Measurements from ENCODE around the gene TMEM221. TPM values are rescaled to one million over a fixed set of nuclear protein-coding genes. Genes with fewer than 3 reads are reported as not detected.

The TMEM221 gene
- total RNA-seq, 1 donor from 2014 or later = not detected

- DNase-seq = peak; percentile 40
Observed at GRCh38 chr19:17441241-17442021, 7.0 kb downstream of the TMEM221 start.

- no peak for DNase-seq
Observed at GRCh38 chr19:17436874-17437267, 11.6 kb downstream of the TMEM221 start.

GRCh38 chr19:17436094-17436873 is 12.2 kb downstream of the TMEM221 start:
- no peak for DNase-seq

DNA sequence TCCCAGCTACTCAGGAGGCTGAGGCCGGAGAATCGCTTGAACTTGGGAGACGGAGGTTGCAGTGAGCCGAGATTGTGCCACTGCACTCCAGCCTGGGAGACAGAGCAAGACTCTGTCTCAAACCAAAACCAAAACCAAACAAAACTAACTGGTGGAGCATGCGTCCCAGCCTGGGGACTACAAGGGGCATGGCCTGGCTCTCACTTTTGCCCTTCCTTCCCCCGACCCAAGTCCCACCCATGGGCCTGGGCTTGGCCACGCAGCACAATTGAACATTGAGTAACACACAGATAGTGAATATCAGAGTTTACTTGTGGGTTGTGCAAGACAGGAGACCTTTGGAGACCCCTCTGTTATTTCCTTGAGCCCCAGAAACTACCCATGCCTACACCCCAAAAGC is 13.2 kb downstream of the TMEM221 start:
- DNase-seq = no peak

- no peak for DNase-seq
Observed at GRCh38 chr19:17431417-17431816, 17.1 kb downstream of the TMEM221 start.

DNA sequence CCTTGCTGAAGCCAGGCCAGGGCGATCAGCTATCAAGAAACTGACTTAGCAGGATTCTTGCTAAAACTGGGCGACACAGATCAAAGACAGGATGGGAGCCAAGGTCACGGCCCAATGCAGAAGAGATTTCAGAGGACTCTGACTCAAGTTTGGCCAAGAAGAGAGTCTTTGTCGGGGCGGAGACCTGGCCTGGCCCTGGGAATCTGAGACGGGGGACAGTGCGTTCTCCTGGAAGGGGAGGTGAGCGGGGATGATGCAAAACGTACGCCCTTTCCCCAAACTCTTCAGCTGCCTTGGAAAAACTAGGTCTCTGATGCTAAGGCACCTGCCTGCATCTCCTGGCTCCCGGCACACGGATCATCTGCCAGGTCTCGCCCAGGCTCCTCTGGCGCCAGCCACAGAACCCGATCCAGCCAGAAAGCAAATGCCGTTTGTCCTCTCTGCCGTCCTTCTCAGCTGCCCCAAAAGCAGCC is 18.8 kb downstream of the TMEM221 start:
- no peak for DNase-seq

GRCh38 chr19:17424743-17425365 is 23.6 kb downstream of the TMEM221 start:
- peak; percentile 54 for DNase-seq

DNA sequence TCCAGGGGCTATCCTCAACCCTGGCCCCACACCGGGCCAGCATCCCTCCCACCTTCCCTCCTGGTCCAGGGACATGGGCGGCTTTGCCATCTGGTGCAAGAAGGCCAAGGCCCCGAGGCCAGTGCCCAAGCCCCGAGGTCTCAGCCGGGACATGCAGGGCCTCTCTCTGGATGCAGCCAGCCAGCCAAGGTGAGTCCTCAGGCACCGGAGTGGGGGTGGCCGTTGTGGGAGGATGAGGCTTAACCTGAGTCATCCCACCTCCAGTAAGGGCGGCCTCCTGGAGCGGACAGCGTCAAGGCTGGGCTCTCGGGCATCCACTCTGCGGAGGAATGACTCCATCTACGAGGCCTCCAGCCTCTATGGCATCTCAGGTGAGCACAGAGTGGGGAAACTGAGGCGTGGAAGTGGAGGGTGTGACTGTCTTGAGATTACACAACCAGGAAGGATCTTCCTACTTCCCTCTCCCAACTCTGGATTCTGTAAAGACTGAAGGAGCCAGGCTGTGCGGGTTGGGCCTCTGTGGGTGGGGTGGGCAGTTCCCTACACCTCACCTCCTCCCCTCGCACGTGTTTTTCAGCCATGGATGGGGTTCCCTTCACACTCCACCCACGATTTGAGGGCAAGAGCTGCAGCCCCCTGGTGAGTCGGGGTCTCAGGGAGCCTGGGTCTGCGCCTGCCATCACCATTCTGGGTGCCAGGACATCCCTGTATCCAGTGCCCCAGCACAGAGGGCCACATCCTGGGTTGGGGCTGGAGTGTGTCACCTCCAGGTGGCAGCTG is 24.8 kb downstream of the TMEM221 start:
- no peak for DNase-seq

GRCh38 chr19:17421942-17422341 is 26.5 kb downstream of the TMEM221 start:
- no peak for DNase-seq

DNA sequence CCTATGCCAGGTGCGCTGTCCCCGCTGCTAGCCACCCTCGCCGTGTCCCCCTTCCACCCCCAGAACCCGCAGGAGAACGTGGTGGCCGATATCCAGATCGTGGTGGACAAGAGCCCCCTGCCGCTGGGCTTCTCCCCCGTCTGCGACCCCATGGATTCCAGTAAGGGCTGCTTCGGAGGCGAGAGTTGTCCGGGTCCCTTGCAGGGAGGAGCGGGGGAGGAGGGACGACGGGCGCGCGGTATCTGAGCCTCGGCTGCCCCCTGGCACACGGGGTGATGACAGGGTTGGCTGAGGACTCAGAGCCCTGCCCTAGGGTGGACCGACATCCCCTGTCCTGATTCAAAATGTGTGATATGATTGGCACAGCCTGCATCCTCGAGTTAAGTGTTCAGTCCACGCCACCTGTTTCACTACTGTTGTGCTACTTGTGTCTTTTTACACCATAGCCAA is 28.0 kb downstream of the TMEM221 start:
- DNase-seq = peak; percentile 60

GRCh38 chr19:17419621-17420474 is 28.6 kb downstream of the TMEM221 start, which contains the start of gene MVB12A:
MVB12A (plus strand) TSS chr19:17420047; CDS start chr19:17420136, 89 bp downstream.
- peak; percentile 100 for DNase-seq

GRCh38 chr19:17419154-17419620 is 29.3 kb downstream of the TMEM221 start:
- no peak for DNase-seq

DNA sequence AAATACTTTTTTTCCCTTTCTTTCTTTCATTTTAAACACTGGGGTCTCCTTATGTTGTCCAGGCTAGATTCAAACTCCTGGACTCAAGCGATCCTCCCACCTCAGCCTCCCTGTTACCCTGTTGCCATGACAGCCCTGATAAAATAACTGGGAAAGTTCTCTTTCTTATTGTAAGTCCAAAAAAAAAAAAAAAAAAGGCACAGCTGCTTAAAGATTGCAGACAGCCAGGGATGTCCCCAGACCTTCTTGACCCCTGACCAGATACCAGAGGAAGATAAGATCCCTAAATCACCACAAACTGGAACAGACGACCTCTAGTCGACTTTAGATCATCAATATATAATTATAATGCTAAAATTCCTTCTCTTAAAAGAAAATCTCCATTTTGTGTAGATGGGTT is 29.8 kb downstream of the TMEM221 start:
- DNase-seq = no peak

DNA sequence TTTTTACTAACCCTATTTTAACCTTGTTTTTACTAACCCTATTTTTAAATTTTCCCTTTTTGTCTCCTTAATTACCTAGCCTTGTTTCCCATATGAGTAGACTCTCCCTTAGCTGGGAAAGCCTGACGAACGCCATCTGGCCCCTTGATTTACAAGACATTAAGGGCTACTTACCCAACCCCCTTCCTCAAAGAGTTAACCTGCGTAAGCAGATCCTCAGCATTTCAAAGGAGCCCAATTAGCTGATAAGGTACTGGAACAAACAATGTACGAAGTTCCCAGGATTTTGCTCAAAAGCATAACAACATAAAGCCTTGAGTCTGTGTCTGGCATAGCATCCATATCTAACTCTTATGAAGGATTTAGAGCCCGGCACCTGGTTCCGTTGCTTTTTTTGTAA is 33.3 kb downstream of the TMEM221 start:
- DNase-seq = no peak

DNA sequence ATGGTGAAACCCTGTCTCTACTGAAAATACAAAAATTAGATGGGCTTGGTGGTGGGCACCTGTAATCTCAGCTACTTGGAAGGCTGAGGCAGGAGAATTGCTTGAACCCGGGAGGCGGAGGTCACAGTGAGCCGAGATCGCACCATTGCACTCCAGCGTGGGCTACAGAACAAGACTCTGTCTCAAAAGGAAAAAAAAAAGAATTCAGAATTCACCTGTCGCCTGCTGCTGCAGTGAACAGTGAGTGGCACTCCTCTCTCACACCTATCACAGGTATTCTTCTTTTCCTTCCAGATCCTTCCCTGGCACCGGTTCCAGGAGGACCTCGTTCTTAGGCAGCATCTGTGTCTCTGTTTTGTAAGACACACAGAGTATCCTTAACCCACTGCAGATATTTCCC is 34.4 kb downstream of the TMEM221 start:
- DNase-seq = no peak

DNA sequence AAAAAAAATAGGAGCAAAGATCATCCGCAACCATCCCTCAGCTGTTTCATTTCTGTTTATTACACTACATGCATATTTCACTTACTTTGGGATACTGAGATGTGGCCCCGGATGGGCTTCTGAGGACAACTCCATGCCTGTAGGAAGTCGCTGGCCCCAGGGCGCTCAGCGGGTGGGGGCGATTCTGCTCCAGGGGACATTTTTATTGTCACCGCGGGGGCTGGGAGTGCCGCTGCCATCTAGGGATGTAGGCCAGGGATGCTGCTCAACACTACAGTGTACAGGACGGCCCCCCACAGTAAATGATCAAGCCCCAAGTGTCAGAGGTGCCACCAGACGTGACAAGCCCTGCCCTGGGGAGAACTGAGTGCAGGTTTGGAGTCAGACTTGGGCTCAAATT is 36.7 kb downstream of the TMEM221 start:
- DNase-seq = no peak

DNA sequence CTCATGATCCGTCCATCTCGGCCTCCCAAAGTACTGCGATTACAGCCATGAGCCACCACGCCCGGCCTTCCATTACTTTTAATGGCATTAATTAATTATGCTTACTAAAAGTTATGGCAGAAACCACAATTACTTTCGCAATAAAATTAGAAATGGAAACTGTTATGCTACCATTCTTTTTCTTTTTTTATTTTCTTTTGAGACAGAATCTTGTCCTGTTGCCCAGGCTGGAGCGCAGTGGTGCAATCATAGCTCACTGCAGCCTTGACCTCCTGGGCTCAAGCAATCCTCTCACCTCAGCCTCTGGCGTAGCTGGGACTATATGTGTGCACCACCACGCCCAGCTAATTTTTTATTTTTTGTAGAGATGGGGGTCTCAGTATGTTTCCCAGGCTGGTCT is 38.5 kb downstream of the TMEM221 start:
- DNase-seq = no peak

GRCh38 chr19:17406887-17407196 is 41.6 kb downstream of the TMEM221 start:
- DNase-seq = no peak

- no peak for DNase-seq
Observed at GRCh38 chr19:17406046-17406886, 42.2 kb downstream of the TMEM221 start.

DNA sequence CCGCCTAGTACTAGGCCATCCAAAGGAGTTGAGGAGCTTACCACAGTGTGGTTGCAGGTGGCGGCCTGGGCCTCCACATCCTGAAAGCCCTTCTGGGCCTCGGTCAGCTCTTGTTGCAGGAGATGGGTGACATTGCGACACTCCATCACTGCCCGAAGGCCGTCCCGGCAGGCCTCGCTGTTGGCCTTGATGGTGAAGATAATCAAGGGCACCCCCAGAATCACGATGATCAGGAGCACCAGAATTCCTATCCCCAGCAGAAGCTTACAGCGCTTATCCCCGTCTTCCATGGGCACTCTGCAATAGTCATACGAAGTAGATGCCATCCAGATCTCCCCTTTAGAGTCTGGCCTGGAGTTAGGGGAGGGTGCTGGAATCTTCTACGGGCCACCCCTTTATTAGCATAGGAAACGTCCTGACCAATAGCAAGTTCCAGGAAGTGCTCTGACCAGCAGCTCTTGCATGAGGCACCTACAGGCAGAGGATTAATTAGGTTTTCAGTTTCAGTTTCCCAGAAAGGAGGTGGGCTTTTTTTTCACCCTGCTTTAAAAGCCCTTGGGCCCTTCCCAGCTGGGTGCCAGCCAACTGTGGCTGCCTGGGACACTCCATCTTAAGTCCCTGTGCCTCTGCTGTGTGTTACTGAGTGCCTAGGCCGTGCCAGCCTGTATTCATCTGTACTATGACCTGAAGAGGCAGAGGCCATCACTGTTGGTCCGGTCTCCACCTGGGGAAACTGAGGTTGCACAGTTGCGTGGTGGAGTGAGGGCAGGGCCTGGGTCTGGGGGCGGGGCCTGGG is 43.0 kb downstream of the TMEM221 start, which contains the start of gene BST2:
Gene BST2, minus strand, starts transcription at position 381 of the 796 bp plus-strand sequence. Its CDS starts 55 bp downstream, at position 326.
- DNase-seq = peak; percentile 68
